WI38 (cell line): Measurements from ENCODE around the gene FGD3.

Experiments used
- H3K4me3 ChIP-seq: 2 replicates; pipeline ENCODE4 v1.5.1; 2011; ENCODE audit warnings: low read depth, mild to moderate bottlenecking, control low read depth, low read length
- TF ChIP-seq, protein P1 (sequence below): IDR thresholded peaks from 2 replicates; pipeline ENCODE4 v1.5.1; 2012; ENCODE audit warnings: low read depth, mild to moderate bottlenecking, control low read depth, low read length

The FGD3 gene

DNA sequence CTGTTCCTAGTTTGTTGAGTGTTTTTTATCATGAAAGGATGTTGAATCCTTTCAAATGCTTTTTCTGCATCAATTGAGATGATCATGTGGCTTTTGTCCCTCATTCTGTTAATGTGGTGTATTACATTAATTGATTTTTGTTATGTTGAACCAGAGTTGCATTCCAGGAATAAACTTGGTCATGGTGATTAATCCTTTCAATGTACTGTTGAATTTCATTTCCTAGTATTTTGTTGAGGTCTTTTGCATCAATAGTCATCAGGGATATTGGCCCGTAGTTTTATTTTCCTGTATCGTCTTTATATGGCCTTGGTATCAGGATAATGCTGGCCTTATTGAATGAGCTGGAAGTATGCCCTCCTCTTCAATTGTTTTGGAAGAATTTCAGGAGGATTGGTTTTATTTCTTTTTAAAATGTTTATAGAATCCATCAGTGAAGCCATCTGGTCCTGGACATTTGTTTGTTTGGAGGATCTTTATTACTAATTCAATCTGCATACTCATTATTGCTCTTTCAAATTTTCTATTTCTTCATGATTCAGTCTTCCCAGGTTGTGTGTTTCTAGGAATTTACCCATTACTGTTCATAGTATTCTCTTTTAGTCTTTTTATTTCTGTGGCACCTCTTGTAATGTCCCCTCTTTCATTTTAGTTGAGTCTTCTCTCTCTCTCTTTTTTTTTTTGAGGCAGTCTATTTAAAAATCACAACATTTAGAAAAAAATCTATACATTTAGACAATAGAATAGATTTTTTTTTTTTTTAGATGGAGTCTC lies 32.1 kb downstream of the FGD3 start:
- no peak overlapping the region for H3K4me3 ChIP-seq
- TF ChIP-seq, protein P1, sequence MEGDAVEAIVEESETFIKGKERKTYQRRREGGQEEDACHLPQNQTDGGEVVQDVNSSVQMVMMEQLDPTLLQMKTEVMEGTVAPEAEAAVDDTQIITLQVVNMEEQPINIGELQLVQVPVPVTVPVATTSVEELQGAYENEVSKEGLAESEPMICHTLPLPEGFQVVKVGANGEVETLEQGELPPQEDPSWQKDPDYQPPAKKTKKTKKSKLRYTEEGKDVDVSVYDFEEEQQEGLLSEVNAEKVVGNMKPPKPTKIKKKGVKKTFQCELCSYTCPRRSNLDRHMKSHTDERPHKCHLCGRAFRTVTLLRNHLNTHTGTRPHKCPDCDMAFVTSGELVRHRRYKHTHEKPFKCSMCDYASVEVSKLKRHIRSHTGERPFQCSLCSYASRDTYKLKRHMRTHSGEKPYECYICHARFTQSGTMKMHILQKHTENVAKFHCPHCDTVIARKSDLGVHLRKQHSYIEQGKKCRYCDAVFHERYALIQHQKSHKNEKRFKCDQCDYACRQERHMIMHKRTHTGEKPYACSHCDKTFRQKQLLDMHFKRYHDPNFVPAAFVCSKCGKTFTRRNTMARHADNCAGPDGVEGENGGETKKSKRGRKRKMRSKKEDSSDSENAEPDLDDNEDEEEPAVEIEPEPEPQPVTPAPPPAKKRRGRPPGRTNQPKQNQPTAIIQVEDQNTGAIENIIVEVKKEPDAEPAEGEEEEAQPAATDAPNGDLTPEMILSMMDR, result no peak

DNA sequence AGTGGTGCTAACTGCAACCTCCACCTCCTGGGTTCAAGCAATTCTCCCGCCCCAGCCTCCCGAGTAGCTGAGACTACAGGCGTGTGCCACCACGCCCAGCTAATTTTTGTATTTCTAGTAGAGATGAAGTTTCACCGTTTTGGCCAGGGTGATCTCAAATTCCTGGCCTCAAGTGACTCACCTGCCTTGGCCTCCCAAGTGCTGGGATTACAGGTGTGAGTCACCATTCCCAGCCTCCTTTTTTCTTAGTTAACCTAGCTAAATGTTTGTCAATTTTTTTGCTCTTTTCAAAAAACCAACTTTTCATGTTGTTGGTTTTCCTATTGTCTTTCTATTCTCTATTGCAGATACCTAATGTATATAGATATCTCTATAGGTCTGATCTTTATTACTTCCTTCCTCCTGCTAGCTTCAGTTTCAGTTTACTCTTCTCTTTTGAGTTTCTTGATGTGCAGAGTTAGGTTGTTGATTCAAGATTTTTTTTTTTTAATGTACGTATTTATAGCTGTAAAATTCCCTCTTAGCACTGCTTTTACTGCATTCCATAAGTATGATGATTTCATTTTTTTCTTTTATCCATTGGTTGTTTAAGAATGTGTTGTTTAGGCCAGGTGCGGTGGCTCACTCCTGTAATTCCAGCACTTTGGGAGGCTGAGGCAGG lies 32.9 kb downstream of the FGD3 start:
- H3K4me3 ChIP-seq, result no peak overlapping the region
- TF ChIP-seq, protein P1, result no peak

DNA sequence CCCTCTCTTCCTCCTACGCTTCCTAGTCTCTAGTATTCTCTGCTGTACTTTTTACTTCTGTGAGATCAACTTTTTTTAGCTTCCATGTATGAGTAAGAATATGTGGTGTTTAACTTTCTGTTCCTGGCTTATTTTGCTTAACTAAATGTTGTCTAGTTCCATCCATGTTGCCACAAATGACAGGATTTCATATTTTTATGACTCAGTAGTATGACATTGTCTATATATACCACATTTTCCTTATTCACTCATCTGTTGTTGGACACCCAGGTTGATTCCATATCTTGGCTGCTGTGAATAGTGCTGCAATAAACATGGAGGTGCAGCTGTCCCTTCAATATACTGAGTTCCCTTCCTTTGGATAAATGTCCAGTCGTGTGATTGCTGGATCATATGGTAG lies 34.8 kb downstream of the FGD3 start:
- TF ChIP-seq, protein P1, result no peak
- no peak overlapping the region for H3K4me3 ChIP-seq

DNA sequence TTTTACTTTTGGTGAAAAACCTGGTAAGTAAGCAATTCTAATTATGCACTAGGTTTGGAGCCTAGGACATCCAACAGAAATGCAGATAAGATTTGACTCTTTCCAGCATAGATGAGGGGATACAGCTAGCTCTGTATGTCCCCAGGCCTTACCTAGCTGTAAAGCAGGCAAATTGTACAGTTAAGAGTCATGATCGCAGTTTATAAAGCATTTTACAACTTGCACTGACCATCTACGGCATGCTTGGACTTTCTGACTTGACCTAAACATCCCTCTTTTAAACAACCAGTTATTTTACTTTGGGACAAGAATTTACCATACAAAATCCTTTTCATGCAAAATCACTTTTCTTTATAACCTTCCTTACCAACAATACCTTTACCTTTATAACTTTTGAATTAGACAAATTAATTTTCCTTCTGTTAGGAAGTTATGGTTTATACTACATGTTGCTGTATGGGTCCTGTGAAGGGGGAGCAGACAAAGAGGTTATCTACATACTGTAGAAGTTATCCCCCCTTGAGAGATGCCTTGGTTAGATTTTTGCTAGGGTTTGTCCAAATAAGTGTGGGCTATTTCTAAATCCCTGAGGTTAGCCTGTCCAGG lies 36.8 kb downstream of the FGD3 start:
- H3K4me3 ChIP-seq, result no peak overlapping the region

DNA sequence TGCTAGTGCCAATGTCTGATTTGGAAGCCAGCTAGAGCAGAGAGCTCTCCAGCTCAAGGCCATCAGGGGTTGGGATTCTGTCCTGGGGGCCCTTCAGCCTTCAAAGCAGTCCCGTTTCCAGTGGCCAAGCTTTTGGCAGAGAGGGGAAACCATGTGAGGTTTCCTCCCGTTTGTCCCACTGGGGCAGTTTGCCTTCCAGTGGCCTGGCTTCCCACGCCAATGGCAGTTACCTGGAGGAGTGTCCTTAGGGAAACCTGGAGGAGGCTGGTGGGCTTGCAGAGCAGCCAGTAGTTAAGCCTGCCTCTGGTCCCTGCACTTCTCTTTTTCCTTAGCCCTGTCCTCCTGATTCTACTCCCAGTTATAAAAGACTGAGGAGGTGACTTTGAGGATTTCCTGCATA lies 37.7 kb downstream of the FGD3 start:
- TF ChIP-seq, protein P1, result no peak
- H3K4me3 ChIP-seq, result no peak overlapping the region

More for the DNA sequence above, 36.8 kb downstream of the FGD3 start:
- TF ChIP-seq, protein P1, result no peak

DNA sequence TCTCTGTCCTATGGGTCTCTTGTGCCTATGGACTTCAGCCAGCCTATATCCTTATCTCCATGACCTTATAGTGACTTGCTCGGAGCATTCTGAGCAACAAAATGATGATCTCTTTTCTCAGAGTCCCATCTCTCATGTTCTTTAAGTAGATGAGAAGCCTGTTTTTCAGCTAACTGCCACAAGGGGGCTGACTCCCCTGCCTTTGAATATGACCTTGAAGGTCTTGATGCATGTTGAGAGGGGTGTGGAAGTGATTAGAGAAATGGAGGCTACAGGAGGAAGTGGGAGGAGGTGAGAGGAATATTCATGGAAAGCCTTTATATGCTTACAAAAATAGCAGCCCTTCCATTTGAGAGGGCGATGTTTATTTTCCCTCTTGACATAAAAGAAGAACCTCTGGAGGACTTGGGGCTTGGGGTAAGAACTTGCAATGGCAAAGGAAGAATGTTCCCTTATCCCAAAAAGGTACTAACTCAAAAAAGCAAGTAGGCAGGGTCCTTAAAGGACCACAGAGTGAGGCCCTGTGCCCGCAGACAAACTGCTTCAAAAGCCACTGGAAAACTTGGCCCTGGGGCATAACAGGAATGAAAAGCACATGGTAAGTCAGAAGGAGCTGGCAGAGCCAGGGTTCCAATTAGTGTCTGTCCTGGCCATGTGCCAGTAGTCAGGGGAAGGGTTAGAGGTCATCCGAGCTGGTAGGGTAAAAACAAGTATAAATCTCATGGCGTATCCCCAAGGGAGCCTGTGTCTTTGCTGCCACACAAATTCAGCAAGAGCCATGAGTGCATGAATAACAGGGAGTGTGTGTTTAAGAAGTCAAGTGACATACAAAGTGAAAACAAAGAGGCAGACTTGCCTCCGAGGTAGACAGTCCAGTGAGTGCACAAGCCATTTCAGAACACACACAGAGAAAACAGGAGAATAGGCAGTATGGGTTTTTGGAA lies 39.1 kb downstream of the FGD3 start:
- TF ChIP-seq, protein P1, result peak; percentile 36
- no peak overlapping the region for H3K4me3 ChIP-seq
